Subcutaneous abdominal adipose tissue (tissue), 5 donors: Measurements from ENCODE around the gene RILPL2.
A peak's percentile ranks its signal among the peaks of the same experiment; 100 is the strongest.
"Not testable (repeated sequence)": the region's sequence is repeated elsewhere in the genome, so short reads cannot be mapped to it uniquely, and the experiment has no call there.

Experiments
- H3K27ac ChIP-seq: one replicate; pipeline ENCODE4 v1.7.0; 2013; ENCODE audit warnings: low read depth, mild to moderate bottlenecking, inconsistent platforms, low read length, moderate library complexity
- H3K27me3 ChIP-seq, 5 donors: one replicate each; pipeline ENCODE4 v1.7.0; 2013; ENCODE audit warnings: low read length in 5 of 5, inconsistent platforms in 1 of 5; ENCODE audit not compliant: control insufficient read depth in 5 of 5, insufficient read depth in 4 of 5
- H3K36me3 ChIP-seq, 5 donors: one replicate each; pipeline ENCODE4 v1.7.0; 2013; ENCODE audit warnings: low read length in 5 of 5; ENCODE audit not compliant: control insufficient read depth in 5 of 5, insufficient read depth in 5 of 5
- H3K4me1 ChIP-seq, 5 donors: one replicate each; pipeline ENCODE4 v1.7.0; 2013; ENCODE audit warnings: low read length in 5 of 5, mild to moderate bottlenecking in 3 of 5, moderate library complexity in 1 of 5; ENCODE audit not compliant: control insufficient read depth in 5 of 5, insufficient read depth in 5 of 5
- H3K4me3 ChIP-seq, 5 donors: one replicate each; pipeline ENCODE4 v1.7.0; 2013; ENCODE audit warnings: low read length in 5 of 5, low read depth in 1 of 5
- H3K9ac ChIP-seq, 5 donors: one replicate each; pipeline ENCODE4 v1.7.0; 2013; ENCODE audit warnings: low read length in 5 of 5, mild to moderate bottlenecking in 4 of 5, moderate library complexity in 3 of 5
- H3K9me3 ChIP-seq, 5 donors: one replicate each; pipeline ENCODE4 v1.7.0; 2013; ENCODE audit warnings: low read length in 5 of 5; ENCODE audit not compliant: control insufficient read depth in 5 of 5
- donor health status: healthy.
- donor health status: healthy.
- donor health status: healthy.
- donor health status: healthy.
- donor health status: healthy.

The RILPL2 gene

GRCh38 chr12:123433615-123434014 is 2.9 kb downstream of the RILPL2 start:
- H3K4me1 ChIP-seq, result peaks cover 1 to 46% (median 37%) of the 10 kb centered on the region in 5 donors
- H3K27me3 ChIP-seq, result no peaks in the 10 kb centered on the region
- peak overlapping the region in 2 of 5 donors; percentile 42 to 95 for H3K4me3 ChIP-seq
- no peaks in the 10 kb centered on the region for H3K9me3 ChIP-seq
- peak overlapping the region in 1 of 5 donors; percentile 35 for H3K9ac ChIP-seq
- H3K27ac ChIP-seq, result peak overlapping the region; percentile 84
- peaks cover 0 to 15% (median 7%) of the 10 kb centered on the region in 5 donors for H3K36me3 ChIP-seq

GRCh38 chr12:123431951-123432817 is 4.3 kb downstream of the RILPL2 start:
- Histone ChIP-seq H3K4me3 (peak overlapping the region; percentile 24 to 95 (median 48)), H3K4me1 (peaks cover 1 to 46% (median 37%) of the 10 kb centered on the region in 5 donors), H3K9ac (peak overlapping the region; percentile 7 to 68 (median 54)), H3K36me3 (peaks cover 0 to 25% (median 16%) of the 10 kb centered on the region in 5 donors), H3K27ac (peak overlapping the region; percentile 84)
- not testable (repeated sequence) for H3K9me3 ChIP-seq, H3K27me3 ChIP-seq

GRCh38 chr12:123429101-123429500 is 7.4 kb downstream of the RILPL2 start:
- H3K9ac ChIP-seq, H3K27me3 ChIP-seq, H3K4me3 ChIP-seq, H3K9me3 ChIP-seq, H3K27ac ChIP-seq: not testable (repeated sequence)
- Histone ChIP-seq H3K36me3 (peaks cover 0 to 29% (median 19%) of the 10 kb centered on the region in 5 donors), H3K4me1 (peaks cover 1 to 22% (median 21%) of the 10 kb centered on the region in 5 donors)

- no peak overlapping the region for H3K27ac ChIP-seq
- H3K36me3 ChIP-seq, result peaks cover 0 to 29% (median 19%) of the 10 kb centered on the region in 5 donors
- no peak overlapping the region for H3K4me3 ChIP-seq
- no peaks in the 10 kb centered on the region for H3K9me3 ChIP-seq
- H3K4me1 ChIP-seq, result peaks cover under 1 to 17% (median 16%) of the 10 kb centered on the region in 5 donors
- no peaks in the 10 kb centered on the region for H3K27me3 ChIP-seq
- H3K9ac ChIP-seq, result no peak overlapping the region
Measured at GRCh38 chr12:123428591-123428990, 7.9 kb downstream of the RILPL2 start.

- no peak overlapping the region for H3K9ac ChIP-seq
- H3K27me3 ChIP-seq, result no peaks in the 10 kb centered on the region
- H3K4me1 ChIP-seq, result peaks cover 0 to 4% (median 3%) of the 10 kb centered on the region in 5 donors
- H3K27ac ChIP-seq, result no peak overlapping the region
- no peaks in the 10 kb centered on the region for H3K9me3 ChIP-seq
- H3K4me3 ChIP-seq, result no peak overlapping the region
- H3K36me3 ChIP-seq, result peaks cover 0 to 37% (median 26%) of the 10 kb centered on the region in 5 donors
Measured at GRCh38 chr12:123427036-123427769, 9.3 kb downstream of the RILPL2 start.

GRCh38 chr12:123421314-123421713 is 15.2 kb downstream of the RILPL2 start:
- H3K4me3 ChIP-seq, result no peak overlapping the region
- no peaks in the 10 kb centered on the region for H3K9me3 ChIP-seq

GRCh38 chr12:123410041-123410412 is 26.5 kb downstream of the RILPL2 start:
- H3K9me3 ChIP-seq, result no peaks in the 10 kb centered on the region
- H3K27me3 ChIP-seq, result no peaks in the 10 kb centered on the region
- no peak overlapping the region for H3K9ac ChIP-seq
- H3K27ac ChIP-seq, result no peak overlapping the region
- no peaks in the 10 kb centered on the region for H3K4me1 ChIP-seq
- no peak overlapping the region for H3K4me3 ChIP-seq
- H3K36me3 ChIP-seq, result peaks cover 0 to 45% (median 26%) of the 10 kb centered on the region in 5 donors

More at GRCh38 chr12:123421314-123421713, 15.2 kb downstream of the RILPL2 start:
- peaks cover 0 to 45% (median 27%) of the 10 kb centered on the region in 5 donors for H3K36me3 ChIP-seq
- peaks cover 0 to 7% (median 0%) of the 10 kb centered on the region in 5 donors for H3K4me1 ChIP-seq
- H3K27me3 ChIP-seq, result no peaks in the 10 kb centered on the region
- no peak overlapping the region for H3K27ac ChIP-seq
- no peak overlapping the region for H3K9ac ChIP-seq

DNA sequence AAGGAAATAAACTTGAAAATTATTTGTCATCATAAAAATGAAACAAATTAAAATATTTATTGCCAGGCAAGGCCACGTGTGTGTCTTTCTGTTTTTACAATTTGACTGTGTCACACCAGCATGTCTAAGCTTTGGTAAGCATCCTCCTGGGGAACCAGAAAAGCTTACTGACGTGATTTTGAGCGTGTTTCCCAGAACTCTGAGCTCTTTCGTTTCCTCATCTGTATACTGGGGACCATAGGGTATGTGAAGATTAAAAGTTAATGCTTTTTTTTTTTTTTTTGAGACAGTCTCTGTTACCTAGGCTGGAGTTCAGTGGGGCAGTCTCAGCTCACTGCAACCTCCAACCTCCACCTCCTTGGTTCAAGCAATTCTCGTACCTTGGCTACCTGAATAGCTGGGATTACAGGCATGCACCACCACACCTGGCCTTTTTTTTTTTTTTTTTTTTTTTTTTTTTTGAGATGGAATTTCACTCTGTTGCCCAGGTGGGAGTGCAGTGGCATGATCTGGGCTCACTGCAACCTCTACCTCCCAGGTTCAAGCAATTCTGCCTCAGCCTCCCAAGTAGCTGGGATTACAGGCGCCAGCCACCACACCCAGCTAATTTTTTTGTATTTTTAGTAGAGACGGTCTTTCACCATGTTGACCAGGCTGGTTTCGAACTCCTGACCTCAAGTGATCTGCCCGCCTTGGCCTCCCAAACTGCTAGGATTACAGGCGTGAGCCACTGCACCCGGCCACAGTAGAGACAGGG is 27.0 kb downstream of the RILPL2 start:
- not testable (repeated sequence) for H3K4me3 ChIP-seq, H3K27ac ChIP-seq, H3K9me3 ChIP-seq, H3K4me1 ChIP-seq, H3K27me3 ChIP-seq, H3K9ac ChIP-seq
- H3K36me3 ChIP-seq, result peaks cover 0 to 49% (median 32%) of the 10 kb centered on the region in 5 donors

- H3K9me3 ChIP-seq, H3K27ac ChIP-seq, H3K4me3 ChIP-seq, H3K27me3 ChIP-seq, H3K4me1 ChIP-seq, H3K9ac ChIP-seq: not testable (repeated sequence)
- peaks cover 0 to 57% (median 41%) of the 10 kb centered on the region in 5 donors for H3K36me3 ChIP-seq
Measured at GRCh38 chr12:123408619-123409018, 27.9 kb downstream of the RILPL2 start.
